Forelimb muscle (tissue), 1 donor: ENCODE measurements around the gene SNX9. TPM values are rescaled to one million over a fixed set of nuclear protein-coding genes. Genes with fewer than 3 reads are reported as not detected.

Experiments used
- polyA plus RNA-seq: library from polyadenylated mRNA; unstranded; fragments of 120-200 nt; gene quantifications from one replicate; pipeline ENCODE4 v1.2.1, GENCODE V29; 2013; ENCODE audit not compliant: insufficient read length

The SNX9 gene
- polyA plus RNA-seq, 1 donor = 19.8 TPM

Other genes starting within 250 kb of the SNX9 start
- gene SYNJ2, start 158.6 kb downstream of the SNX9 start, polyA plus RNA-seq = 8.4 TPM